HEK293T (cell line): ENCODE results near the gene GRHL1.
A peak's percentile ranks its signal among the peaks of the same experiment; 100 is the strongest.

Source experiments
- CTCF ChIA-PET: fragments of 350-600 bp; formaldehyde crosslinking; extraction: SDS; loops from one replicate; lab custom pipeline; 2021; ENCODE audit warnings: antibody characterized with exemption, inconsistent platforms; lab: Yijun Ruan, JAX
- POLR2A ChIA-PET: fragments of 350-600 bp; formaldehyde crosslinking; extraction: SDS; loops from one replicate; lab custom pipeline; 2020; ENCODE audit warnings: antibody characterized with exemption, inconsistent platforms; lab: Yijun Ruan, JAX
- DNase-seq: peaks from one replicate; pipeline ENCODE4 v3.0.0; 2012; ENCODE audit warnings: mixed read lengths; ENCODE audit errors: extremely low spot score
- ARNT ChIP-seq: fragments of 450-650 bp; IDR thresholded peaks from 2 replicates; pipeline ENCODE4 v1.6.1; 2017; ENCODE audit warnings: mild to moderate bottlenecking
- BHLHE40 ChIP-seq: fragments of 450-650 bp; IDR thresholded peaks from 2 replicates; pipeline ENCODE4 v1.6.1; 2016; ENCODE audit warnings: mild to moderate bottlenecking, moderate library complexity, borderline replicate concordance
- CTBP1 ChIP-seq: fragments of 450-650 bp; IDR thresholded peaks from 2 replicates; pipeline ENCODE4 v1.6.1; 2016; ENCODE audit warnings: borderline replicate concordance
- ELF4 ChIP-seq: fragments of 450-650 bp; IDR thresholded peaks from 2 replicates; pipeline ENCODE4 v1.6.1; 2017; ENCODE audit warnings: antibody characterized with exemption
- FOXA1 ChIP-seq: fragments of 450-650 bp; IDR thresholded peaks from 2 replicates; pipeline ENCODE4 v1.6.1; 2016; ENCODE audit warnings: mild to moderate bottlenecking
- FOXK2 ChIP-seq: fragments of 450-650 bp; IDR thresholded peaks from 2 replicates; pipeline ENCODE4 v1.6.1; 2016; ENCODE audit warnings: mild to moderate bottlenecking
- FOXM1 ChIP-seq: fragments of 450-650 bp; IDR thresholded peaks from 2 replicates; pipeline ENCODE4 v1.6.1; 2017; ENCODE audit warnings: mild to moderate bottlenecking, borderline replicate concordance
- HDGF ChIP-seq: fragments of 450-650 bp; IDR thresholded peaks from 2 replicates; pipeline ENCODE4 v1.6.1; 2017; ENCODE audit warnings: antibody characterized with exemption, borderline replicate concordance
- L3MBTL2 ChIP-seq: fragments of 450-650 bp; conservative IDR thresholded peaks from 2 replicates; pipeline ENCODE4 v1.6.1; 2016; ENCODE audit warnings: mild to moderate bottlenecking
- LEF1 ChIP-seq: fragments of 450-650 bp; IDR thresholded peaks from 2 replicates; pipeline ENCODE4 v1.6.1; 2017; ENCODE audit warnings: mild to moderate bottlenecking, borderline replicate concordance
- NFRKB ChIP-seq: fragments of 450-650 bp; IDR thresholded peaks from 2 replicates; pipeline ENCODE4 v1.6.1; 2016; ENCODE audit warnings: mild to moderate bottlenecking, moderate library complexity
- PKNOX1 ChIP-seq: fragments of 450-650 bp; IDR thresholded peaks from 2 replicates; pipeline ENCODE4 v1.6.1; 2016
- SP1 ChIP-seq: fragments of 450-650 bp; IDR thresholded peaks from 2 replicates; pipeline ENCODE4 v1.6.1; 2017
- SUZ12 ChIP-seq: fragments of 450-650 bp; IDR thresholded peaks from 2 replicates; pipeline ENCODE4 v1.6.1; 2016; ENCODE audit warnings: mild to moderate bottlenecking
- TARDBP ChIP-seq: fragments of 450-650 bp; IDR thresholded peaks from 2 replicates; pipeline ENCODE4 v1.6.1; 2016
- ZNF384 ChIP-seq: fragments of 450-650 bp; IDR thresholded peaks from 2 replicates; pipeline ENCODE4 v1.6.1; 2016

The GRHL1 gene, protein sequence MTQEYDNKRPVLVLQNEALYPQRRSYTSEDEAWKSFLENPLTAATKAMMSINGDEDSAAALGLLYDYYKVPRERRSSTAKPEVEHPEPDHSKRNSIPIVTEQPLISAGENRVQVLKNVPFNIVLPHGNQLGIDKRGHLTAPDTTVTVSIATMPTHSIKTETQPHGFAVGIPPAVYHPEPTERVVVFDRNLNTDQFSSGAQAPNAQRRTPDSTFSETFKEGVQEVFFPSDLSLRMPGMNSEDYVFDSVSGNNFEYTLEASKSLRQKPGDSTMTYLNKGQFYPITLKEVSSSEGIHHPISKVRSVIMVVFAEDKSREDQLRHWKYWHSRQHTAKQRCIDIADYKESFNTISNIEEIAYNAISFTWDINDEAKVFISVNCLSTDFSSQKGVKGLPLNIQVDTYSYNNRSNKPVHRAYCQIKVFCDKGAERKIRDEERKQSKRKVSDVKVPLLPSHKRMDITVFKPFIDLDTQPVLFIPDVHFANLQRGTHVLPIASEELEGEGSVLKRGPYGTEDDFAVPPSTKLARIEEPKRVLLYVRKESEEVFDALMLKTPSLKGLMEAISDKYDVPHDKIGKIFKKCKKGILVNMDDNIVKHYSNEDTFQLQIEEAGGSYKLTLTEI

GRCh38 chr2:9951522-9952285 is at the start of gene GRHL1:
TSS of gene GRHL1 (plus strand) at chr2:9951693. CDS start at chr2:9951834, 141 bp downstream.
- peak; percentile 98 for DNase-seq
- POLR2A ChIA-PET = no interaction called here
- TF ChIP-seq TARDBP (no peak), CTBP1 (peak; percentile 45; the same call in 1 of the 2 replicates), FOXM1 (peak; percentile 61; the same call in 1 of the 2 replicates)
- CTCF ChIA-PET = no interaction called here

DNA sequence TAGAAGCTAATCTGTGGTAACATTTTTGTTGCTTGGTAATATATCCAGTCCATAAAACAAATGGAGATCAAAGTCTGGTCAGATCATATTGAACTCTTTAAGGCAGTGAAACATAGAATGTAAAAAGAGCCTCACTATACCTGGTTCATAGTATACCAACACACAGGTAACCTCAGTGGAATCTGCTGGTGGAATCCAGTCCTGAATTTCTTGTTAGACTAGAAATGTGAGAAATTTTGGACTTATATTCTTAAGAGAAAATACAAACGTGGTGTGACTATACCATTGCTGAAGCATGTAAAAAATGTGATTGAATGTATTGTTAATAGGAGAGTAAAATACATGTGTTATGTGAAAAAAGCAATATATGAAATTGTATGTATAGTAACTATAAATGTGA is 46.1 kb upstream of the GRHL1 start:
- ChIA-PET POLR2A (no interaction called here), CTCF (no interaction called here)
- no peak for DNase-seq
- TF ChIP-seq FOXK2 (no peak), LEF1 (no peak), NFRKB (no peak), TARDBP (no peak), HDGF (no peak)

- ChIA-PET POLR2A (no interaction called here), CTCF (no interaction called here)
- TF ChIP-seq BHLHE40 (no peak), FOXM1 (no peak), ZNF384 (no peak), SP1 (no peak), LEF1 (no peak), FOXA1 (no peak), ARNT (no peak), SUZ12 (no peak), CTBP1 (no peak), L3MBTL2 (no peak)
- no peak for DNase-seq
Observed at GRCh38 chr2:9907402-9907801, 44.1 kb upstream of the GRHL1 start.

- TF ChIP-seq LEF1 (no peak), FOXA1 (no peak), SUZ12 (no peak), FOXK2 (no peak), CTBP1 (no peak), FOXM1 (no peak), NFRKB (no peak)
- no peak for DNase-seq
- ChIA-PET POLR2A (interaction anchor here (2.3 kb wide), 1 partner anchor 66 kb away, joined by 9 read pairs; the partner anchor contains the start of gene TAF1B), CTCF (no interaction called here)
Observed at GRCh38 chr2:9908639-9909038, 42.9 kb upstream of the GRHL1 start.

DNA sequence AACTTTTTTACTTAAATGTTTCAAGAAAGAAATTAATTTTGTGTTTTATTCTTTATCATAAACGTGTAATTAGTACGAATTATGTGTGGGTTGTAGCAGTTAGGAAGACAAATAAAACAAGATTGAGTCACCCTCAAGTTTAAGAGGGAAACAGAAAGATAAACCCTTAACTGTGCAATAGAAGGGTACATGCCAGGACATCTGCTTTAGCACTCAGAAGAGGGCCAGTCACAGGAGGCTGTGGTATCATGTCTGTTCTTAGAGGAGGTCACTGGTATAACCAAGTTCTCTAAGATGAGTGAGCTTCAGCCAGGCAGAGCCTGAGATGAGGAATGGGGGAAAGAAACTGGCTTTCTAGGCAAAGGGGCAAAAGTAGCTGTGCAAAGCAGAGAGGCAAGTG is 42.4 kb upstream of the GRHL1 start:
- no peak for DNase-seq
- ChIA-PET CTCF (no interaction called here), POLR2A (interaction anchor here (2.3 kb wide), 1 partner anchor 66 kb away, joined by 9 read pairs; the partner anchor contains the start of gene TAF1B)
- TF ChIP-seq CTBP1 = no peak
- no peak for TF ChIP-seq TARDBP
- TF ChIP-seq L3MBTL2 = no peak
- no peak for TF ChIP-seq SP1
- no peak for TF ChIP-seq ELF4
- no peak for TF ChIP-seq HDGF
- no peak for TF ChIP-seq FOXA1
- TF ChIP-seq SUZ12 = no peak
- TF ChIP-seq FOXK2 = no peak
- TF ChIP-seq FOXM1 = no peak
- TF ChIP-seq BHLHE40 = no peak
- no peak for TF ChIP-seq ZNF384
- no peak for TF ChIP-seq NFRKB
- no peak for TF ChIP-seq LEF1
- TF ChIP-seq ARNT = no peak
- TF ChIP-seq PKNOX1 = no peak

DNA sequence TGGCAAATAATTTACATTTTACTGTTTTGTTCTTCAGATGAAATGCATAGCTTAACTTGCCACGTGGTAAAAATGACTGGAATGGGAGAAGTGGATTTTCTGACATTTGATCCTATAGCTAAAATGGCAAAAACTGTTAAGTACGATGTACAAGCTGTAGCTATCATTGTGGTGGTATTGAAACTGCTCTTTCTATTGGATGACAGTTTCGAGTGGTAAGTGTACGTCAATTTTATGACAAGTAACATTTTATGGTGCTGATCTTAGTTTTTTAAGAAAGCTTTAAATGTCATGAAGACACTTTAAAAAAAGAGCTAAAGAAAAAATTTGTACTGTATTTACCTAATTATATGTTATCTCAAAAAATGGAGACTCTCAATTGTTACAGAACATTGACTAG is 40.8 kb upstream of the GRHL1 start:
- CTCF ChIA-PET = interaction anchor here (0.6 kb wide), 1 partner anchor 395 kb away, joined by 3 read pairs; no protein-coding TSS in a partner anchor
- POLR2A ChIA-PET = no interaction called here
- DNase-seq = no peak
- no peak for TF ChIP-seq FOXM1
- TF ChIP-seq ELF4 = no peak
- TF ChIP-seq BHLHE40 = no peak
- TF ChIP-seq HDGF = no peak
- TF ChIP-seq L3MBTL2 = no peak
- no peak; the same call in 1 of the 2 replicates for TF ChIP-seq PKNOX1
- no peak for TF ChIP-seq CTBP1
- TF ChIP-seq TARDBP = no peak
- TF ChIP-seq LEF1 = no peak
- TF ChIP-seq SP1 = no peak
- TF ChIP-seq FOXK2 = no peak
- TF ChIP-seq ZNF384 = no peak
- no peak for TF ChIP-seq SUZ12
- TF ChIP-seq ARNT = no peak
- TF ChIP-seq NFRKB = no peak
- no peak for TF ChIP-seq FOXA1
